Tibial artery (tissue), 4 donors: Measurements from ENCODE around the gene DTHD1.

Experiments used
- DNase-seq, 2 donors: peaks; one replicate each; pipeline ENCODE4 v3.0.0-alpha.2; 2019
- H3K27ac ChIP-seq, 2 donors: fragments of 200-600 bp; sonication (generic) in 1 of 2; 1 replicate in 1 of 2; 2 replicates in 1 of 2; pipeline ENCODE4 v1.5.1; 2018 to 2019; ENCODE audit warnings: mild to moderate bottlenecking in 1 of 2
- H3K27me3 ChIP-seq, 2 donors: fragments of 200-600 bp; sonication (generic) in 1 of 2; one replicate each; pipeline versions ENCODE4 v1.5.1 to v1.6.0; 2016 to 2019
- H3K36me3 ChIP-seq, 3 donors: fragments of 200-600 bp; sonication (generic) in 2 of 3; one replicate each; pipeline ENCODE4 v1.5.1; 2016 to 2019; ENCODE audit warnings: mild to moderate bottlenecking in 2 of 3
- H3K4me1 ChIP-seq, 4 donors: fragments of 200-600 bp; sonication (generic) in 2 of 4; 1 replicate in 3 of 4; 2 replicates in 1 of 4; pipeline ENCODE4 v1.5.1; 2016 to 2019
- H3K4me3 ChIP-seq, 2 donors: fragments of 200-600 bp; sonication (generic) in 1 of 2; 1 replicate in 1 of 2; 2 replicates in 1 of 2; pipeline ENCODE4 v1.5.1; 2018 to 2019; ENCODE audit warnings: mild to moderate bottlenecking in 2 of 2
- H3K9me3 ChIP-seq, 3 donors: fragments of 200-600 bp; sonication (generic) in 1 of 3; one replicate each; pipeline ENCODE4 v1.5.1; 2016 to 2019
- intact Hi-C: fragments of 100-400 bp; cut with DNase I; formaldehyde crosslinking; loops from one replicate; pipeline ENCODE4 v1.15.0; 2023; ENCODE audit warnings: low total_unique reads
- TF ChIP-seq, protein P1 (sequence below), 2 experiments: fragments of 200-600 bp in 1 of 2; fragments of 450-650 bp in 1 of 2; IDR thresholded peaks; one replicate each; pipeline ENCODE4 v1.5.1; 2017 to 2019; ENCODE audit warnings: antibody characterized with exemption in 2 of 2, mild to moderate bottlenecking in 1 of 2, moderate library complexity in 1 of 2

Gene DTHD1

GRCh38 chr4:36317721-36318120 lies 36.3 kb downstream of the DTHD1 start:
- no peak overlapping the region for H3K27ac ChIP-seq
- intact Hi-C loops: no loop called here
- TF ChIP-seq, protein P1, sequence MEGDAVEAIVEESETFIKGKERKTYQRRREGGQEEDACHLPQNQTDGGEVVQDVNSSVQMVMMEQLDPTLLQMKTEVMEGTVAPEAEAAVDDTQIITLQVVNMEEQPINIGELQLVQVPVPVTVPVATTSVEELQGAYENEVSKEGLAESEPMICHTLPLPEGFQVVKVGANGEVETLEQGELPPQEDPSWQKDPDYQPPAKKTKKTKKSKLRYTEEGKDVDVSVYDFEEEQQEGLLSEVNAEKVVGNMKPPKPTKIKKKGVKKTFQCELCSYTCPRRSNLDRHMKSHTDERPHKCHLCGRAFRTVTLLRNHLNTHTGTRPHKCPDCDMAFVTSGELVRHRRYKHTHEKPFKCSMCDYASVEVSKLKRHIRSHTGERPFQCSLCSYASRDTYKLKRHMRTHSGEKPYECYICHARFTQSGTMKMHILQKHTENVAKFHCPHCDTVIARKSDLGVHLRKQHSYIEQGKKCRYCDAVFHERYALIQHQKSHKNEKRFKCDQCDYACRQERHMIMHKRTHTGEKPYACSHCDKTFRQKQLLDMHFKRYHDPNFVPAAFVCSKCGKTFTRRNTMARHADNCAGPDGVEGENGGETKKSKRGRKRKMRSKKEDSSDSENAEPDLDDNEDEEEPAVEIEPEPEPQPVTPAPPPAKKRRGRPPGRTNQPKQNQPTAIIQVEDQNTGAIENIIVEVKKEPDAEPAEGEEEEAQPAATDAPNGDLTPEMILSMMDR (IDR thresholded peaks at IDR 0.05): no peak
- H3K4me3 ChIP-seq: no peak overlapping the region
- H3K36me3 ChIP-seq: no peaks in the 10 kb centered on the region
- H3K9me3 ChIP-seq: no peaks in the 10 kb centered on the region
- DNase-seq: no peak
- no peaks in the 10 kb centered on the region for H3K4me1 ChIP-seq
- no peaks in the 10 kb centered on the region for H3K27me3 ChIP-seq

DNA sequence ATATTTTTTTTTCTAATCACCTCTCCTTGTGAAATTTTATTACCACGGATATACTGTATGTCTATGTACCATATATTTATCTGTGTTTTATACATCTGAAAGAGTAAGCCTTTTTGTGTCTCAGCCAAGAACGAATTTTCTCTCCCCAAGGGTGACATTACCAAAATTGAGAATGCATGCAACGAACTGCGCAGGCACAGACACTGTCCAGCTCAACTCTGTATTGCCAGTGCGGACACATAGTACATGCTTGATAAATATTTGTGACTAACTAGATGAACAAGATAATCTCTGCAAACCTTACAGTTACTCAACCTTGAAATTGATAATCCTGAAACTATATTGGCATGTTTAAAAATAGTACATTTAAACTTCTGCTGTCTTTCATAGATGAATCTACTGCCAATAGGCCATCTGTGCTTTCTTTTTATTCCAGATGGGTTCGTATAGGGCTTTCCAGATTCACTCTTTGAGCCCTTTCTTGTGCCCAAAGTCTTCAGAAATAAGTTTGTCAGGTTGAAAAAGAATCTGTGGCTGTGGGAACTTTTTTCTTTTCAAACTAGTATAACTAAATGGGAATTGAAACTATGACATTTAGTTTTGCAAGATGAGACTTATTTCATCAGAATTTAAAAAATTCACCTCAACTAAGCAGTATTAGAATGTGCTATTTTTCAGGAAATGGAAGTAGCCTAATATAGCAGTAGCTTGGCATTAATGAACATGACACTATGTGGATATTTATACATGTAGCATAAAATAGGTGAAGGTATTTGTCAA lies 38.9 kb downstream of the DTHD1 start:
- H3K36me3 ChIP-seq: no peaks in the 10 kb centered on the region
- no peak for DNase-seq
- no peaks in the 10 kb centered on the region for H3K4me1 ChIP-seq
- TF ChIP-seq, protein P1 (IDR thresholded peaks at IDR 0.05): no peak
- H3K9me3 ChIP-seq: no peaks in the 10 kb centered on the region
- no peak overlapping the region for H3K27ac ChIP-seq
- intact Hi-C loops: no loop called here
- H3K27me3 ChIP-seq: no peaks in the 10 kb centered on the region
- H3K4me3 ChIP-seq: no peak overlapping the region

DNA sequence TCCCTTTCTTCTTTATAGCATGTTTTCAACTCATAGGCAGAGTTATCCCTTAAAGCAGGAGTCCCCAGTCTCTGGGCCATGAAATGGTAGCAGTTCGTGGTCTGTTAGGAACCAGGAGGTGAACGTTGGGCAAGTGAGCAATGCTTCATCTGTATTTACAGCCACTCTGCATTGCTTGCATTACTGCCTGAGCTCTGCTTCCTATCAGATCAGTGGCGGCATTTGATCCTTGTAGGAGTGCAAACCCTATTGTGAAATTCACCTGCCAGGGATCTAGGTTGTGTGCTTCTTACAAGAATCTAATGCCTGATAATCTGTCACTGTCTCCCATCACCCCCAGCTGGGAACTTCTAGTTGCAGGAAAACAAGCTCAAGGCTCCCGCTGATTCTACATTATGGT lies 39.8 kb downstream of the DTHD1 start:
- no peaks in the 10 kb centered on the region for H3K9me3 ChIP-seq
- H3K4me1 ChIP-seq: no peaks in the 10 kb centered on the region
- TF ChIP-seq, protein P1 (IDR thresholded peaks at IDR 0.05): no peak
- no peak overlapping the region for H3K4me3 ChIP-seq
- DNase-seq: no peak
- H3K36me3 ChIP-seq: no peaks in the 10 kb centered on the region
- intact Hi-C loops: no loop called here
- no peaks in the 10 kb centered on the region for H3K27me3 ChIP-seq
- H3K27ac ChIP-seq: no peak overlapping the region

GRCh38 chr4:36322921-36323354 lies 41.5 kb downstream of the DTHD1 start:
- H3K4me1 ChIP-seq: no peaks in the 10 kb centered on the region

DNA sequence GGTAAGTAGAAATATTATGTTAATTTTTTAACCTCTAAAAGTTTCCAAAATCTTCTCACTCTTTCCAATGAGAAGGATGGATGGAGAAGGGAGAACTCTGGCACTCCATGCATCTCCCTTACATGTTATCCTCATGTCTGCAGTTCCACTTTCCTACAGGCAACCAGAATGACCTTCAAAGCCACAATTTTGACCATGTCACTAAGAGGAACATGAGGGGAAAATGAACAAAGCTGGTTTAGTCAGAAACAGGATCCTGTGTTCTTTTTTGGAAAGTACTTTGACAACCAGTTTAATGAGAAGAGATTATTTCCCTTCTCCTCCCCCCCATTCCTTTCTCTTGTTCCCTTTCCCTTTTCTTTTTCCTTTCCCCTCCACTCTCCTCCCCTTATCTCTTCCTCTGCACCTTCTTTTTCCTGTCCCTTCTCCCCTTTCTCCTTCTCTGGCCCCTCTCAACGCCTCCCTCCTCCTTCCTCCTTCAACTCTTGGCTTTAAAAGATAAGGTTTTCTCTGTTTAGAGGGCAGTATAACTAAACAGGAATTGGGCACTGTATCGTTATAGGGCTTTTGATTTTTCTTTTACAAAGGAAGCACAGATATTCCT lies 42.5 kb downstream of the DTHD1 start:
- intact Hi-C loops: no loop called here

More at GRCh38 chr4:36322921-36323354, 41.5 kb downstream of the DTHD1 start:
- no peaks in the 10 kb centered on the region for H3K36me3 ChIP-seq
- intact Hi-C loops: no loop called here
- H3K9me3 ChIP-seq: no peaks in the 10 kb centered on the region
- TF ChIP-seq, protein P1 (IDR thresholded peaks at IDR 0.05): no peak
- H3K4me3 ChIP-seq: no peak overlapping the region
- no peaks in the 10 kb centered on the region for H3K27me3 ChIP-seq
- no peak for DNase-seq
- no peak overlapping the region for H3K27ac ChIP-seq

More for the DNA sequence above, 42.5 kb downstream of the DTHD1 start:
- Histone ChIP-seq H3K27me3 (no peaks in the 10 kb centered on the region), H3K4me3 (no peak overlapping the region), H3K4me1 (no peaks in the 10 kb centered on the region), H3K27ac (no peak overlapping the region), H3K36me3 (no peaks in the 10 kb centered on the region), H3K9me3 (no peaks in the 10 kb centered on the region)
- TF ChIP-seq, protein P1 (IDR thresholded peaks at IDR 0.05): no peak
- DNase-seq: no peak
